ENCODE results near the gene TGFBRAP1.

TGFBRAP1 gene

GRCh38 chr2:105357122-105357521, 27.6 kb upstream of the TGFBRAP1 start:
- TF ChIP-seq REST (IDR thresholded peaks at IDR 0.05; ENCODE audit: insufficient replicate concordance, low read depth) (no peak), CTCF (IDR thresholded peaks at IDR 0.05; ENCODE audit: insufficient read depth, low read length) (no peak), GABPA (IDR thresholded peaks at IDR 0.05; ENCODE audit: low read depth) (no peak), POLR2AphosphoS5 (IDR thresholded peaks at IDR 0.05; ENCODE audit: low read depth) (no peak), SPI1 (IDR thresholded peaks at IDR 0.05; ENCODE audit: borderline replicate concordance, low read depth) (no peak)
- Histone ChIP-seq H3K27ac (replicated peaks) (no peak overlapping the region), H3K4me3 (replicated peaks; ENCODE audit: insufficient read depth, low read length) (no peak overlapping the region), H3K27me3 (ENCODE audit: insufficient read depth, poor library complexity, severe bottlenecking) (no peaks in the 10 kb centered on the region)
- DNase-seq (ENCODE audit: low read depth in 1 of 2, low spot score in 1 of 2): no peak

GRCh38 chr2:105344704-105345345, 15.3 kb upstream of the TGFBRAP1 start:
- no peak for TF ChIP-seq CTCF (IDR thresholded peaks at IDR 0.05; ENCODE audit: insufficient read depth, low read length)
- TF ChIP-seq SPI1 (IDR thresholded peaks at IDR 0.05; ENCODE audit: borderline replicate concordance, low read depth): no peak
- TF ChIP-seq REST (IDR thresholded peaks at IDR 0.05; ENCODE audit: insufficient replicate concordance, low read depth): no peak
- TF ChIP-seq GABPA (IDR thresholded peaks at IDR 0.05; ENCODE audit: low read depth): no peak
- no peak for TF ChIP-seq POLR2AphosphoS5 (IDR thresholded peaks at IDR 0.05; ENCODE audit: low read depth)
- no peak for DNase-seq (ENCODE audit: low read depth in 1 of 2, low spot score in 1 of 2)
- no peak overlapping the region for H3K4me3 ChIP-seq (replicated peaks; ENCODE audit: insufficient read depth, low read length)
- no peak overlapping the region for H3K27ac ChIP-seq (replicated peaks)
- H3K27me3 ChIP-seq (ENCODE audit: insufficient read depth, poor library complexity, severe bottlenecking): no peaks in the 10 kb centered on the region

GRCh38 chr2:105339414-105339813, 9.9 kb upstream of the TGFBRAP1 start:
- DNase-seq (ENCODE audit: low read depth in 1 of 2, low spot score in 1 of 2): no peak
- TF ChIP-seq CTCF (IDR thresholded peaks at IDR 0.05; ENCODE audit: insufficient read depth, low read length) (no peak), REST (IDR thresholded peaks at IDR 0.05; ENCODE audit: insufficient replicate concordance, low read depth) (no peak), POLR2AphosphoS5 (IDR thresholded peaks at IDR 0.05; ENCODE audit: low read depth) (no peak), SPI1 (IDR thresholded peaks at IDR 0.05; ENCODE audit: borderline replicate concordance, low read depth) (no peak), GABPA (IDR thresholded peaks at IDR 0.05; ENCODE audit: low read depth) (no peak)
- no peak overlapping the region for H3K4me3 ChIP-seq (replicated peaks; ENCODE audit: insufficient read depth, low read length)
- no peaks in the 10 kb centered on the region for H3K27me3 ChIP-seq (ENCODE audit: insufficient read depth, poor library complexity, severe bottlenecking)
- no peak overlapping the region for H3K27ac ChIP-seq (replicated peaks)
